Breast epithelium (tissue), 4 donors: Measurements from ENCODE around the gene CDH4. TPM values are rescaled to one million over a fixed set of nuclear protein-coding genes. Genes with fewer than 3 reads are reported as not detected.

ENCODE experiments used
- DNase-seq, 2 donors: peaks; one replicate each; pipeline ENCODE4 v3.0.0-alpha.2; 2019; ENCODE audit warnings: low spot score in 2 of 2
- H3K27ac ChIP-seq, 2 donors: fragments of 200-600 bp; sonication (generic) in 1 of 2; one replicate each; pipeline ENCODE4 v1.5.1; 2016 to 2019; ENCODE audit warnings: mild to moderate bottlenecking in 1 of 2
- H3K27me3 ChIP-seq, 2 donors: fragments of 200-600 bp; sonication (generic) in 1 of 2; one replicate each; pipeline versions ENCODE4 v1.5.1 to v1.6.0; 2017 to 2019; ENCODE audit warnings: control low read depth in 1 of 2, mild to moderate bottlenecking in 1 of 2
- H3K36me3 ChIP-seq: fragments of 200-600 bp; one replicate; pipeline ENCODE4 v1.5.1; 2019
- H3K4me1 ChIP-seq, 2 donors: fragments of 200-600 bp; sonication (generic); one replicate each; pipeline ENCODE4 v1.5.1; 2016 to 2019; ENCODE audit warnings: control low read depth in 1 of 2
- H3K4me3 ChIP-seq, 3 donors: fragments of 200-600 bp; sonication (generic); 1 replicate in 2 of 3; 2 replicates in 1 of 3; pipeline ENCODE4 v1.5.1; 2016 to 2019; ENCODE audit warnings: mild to moderate bottlenecking in 3 of 3, moderate library complexity in 2 of 3
- H3K9me3 ChIP-seq, 2 donors: fragments of 200-600 bp; sonication (generic) in 1 of 2; one replicate each; pipeline ENCODE4 v1.5.1; 2016 to 2019; ENCODE audit warnings: control low read depth in 1 of 2
- POLR2A ChIP-seq: fragments of 450-650 bp; IDR thresholded peaks from one replicate; pipeline ENCODE4 v1.6.1; 2016; ENCODE audit warnings: antibody characterized with exemption, mild to moderate bottlenecking, moderate library complexity
- POLR2AphosphoS5 ChIP-seq, 3 donors: sonication (generic); formaldehyde crosslinking; IDR thresholded peaks; one replicate each; pipeline ENCODE4 v1.6.1; 2017; ENCODE audit warnings: antibody characterized with exemption in 3 of 3
- intact Hi-C: fragments of 100-400 bp; cut with DNase I; formaldehyde crosslinking; loops from one replicate; pipeline ENCODE4 v1.15.1; 2023; ENCODE audit warnings: low total_unique reads
- total RNA-seq, 3 donors: library from RNA; depleted of rRNA; stranded (reverse); fragments of >200 nt; gene quantifications; one replicate each; pipeline ENCODE4 v1.1.0, GENCODE V29; 2016
- TF ChIP-seq, protein P1 (sequence below), 3 donors: fragments of 450-650 bp; IDR thresholded peaks; one replicate each; pipeline ENCODE4 v1.5.1; 2016 to 2017; ENCODE audit warnings: antibody characterized with exemption in 3 of 3, mild to moderate bottlenecking in 3 of 3, moderate library complexity in 3 of 3

CDH4 gene
- total RNA-seq, 3 donors from 2014 or later = under 0.01 TPM; not detected in 2

DNA sequence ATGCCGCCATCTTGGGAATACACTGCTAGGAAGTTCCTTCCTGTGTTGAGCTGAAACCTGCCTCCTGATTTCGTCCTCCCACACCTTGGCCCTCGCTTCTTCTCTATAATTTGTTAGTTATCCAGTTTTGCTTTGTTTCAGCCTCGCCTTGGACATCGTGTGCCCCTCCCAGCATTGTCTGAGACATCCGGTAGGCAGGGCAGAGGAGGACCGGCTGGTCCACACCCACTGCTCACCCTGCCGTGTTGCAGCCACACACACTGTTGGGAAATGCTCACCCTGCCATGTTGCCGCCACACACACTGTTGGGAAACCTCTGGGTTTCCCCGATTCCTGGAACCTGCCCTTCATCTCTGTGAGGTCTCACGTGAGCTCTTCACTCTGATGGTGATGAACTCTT, 105.1 kb downstream of the CDH4 start:
- H3K36me3 ChIP-seq = no peaks in the 10 kb centered on the region
- H3K9me3 ChIP-seq = no peaks in the 10 kb centered on the region
- no peak for TF ChIP-seq POLR2AphosphoS5 (IDR thresholded peaks at IDR 0.05)
- no peak for TF ChIP-seq POLR2A
- TF ChIP-seq, protein P1, sequence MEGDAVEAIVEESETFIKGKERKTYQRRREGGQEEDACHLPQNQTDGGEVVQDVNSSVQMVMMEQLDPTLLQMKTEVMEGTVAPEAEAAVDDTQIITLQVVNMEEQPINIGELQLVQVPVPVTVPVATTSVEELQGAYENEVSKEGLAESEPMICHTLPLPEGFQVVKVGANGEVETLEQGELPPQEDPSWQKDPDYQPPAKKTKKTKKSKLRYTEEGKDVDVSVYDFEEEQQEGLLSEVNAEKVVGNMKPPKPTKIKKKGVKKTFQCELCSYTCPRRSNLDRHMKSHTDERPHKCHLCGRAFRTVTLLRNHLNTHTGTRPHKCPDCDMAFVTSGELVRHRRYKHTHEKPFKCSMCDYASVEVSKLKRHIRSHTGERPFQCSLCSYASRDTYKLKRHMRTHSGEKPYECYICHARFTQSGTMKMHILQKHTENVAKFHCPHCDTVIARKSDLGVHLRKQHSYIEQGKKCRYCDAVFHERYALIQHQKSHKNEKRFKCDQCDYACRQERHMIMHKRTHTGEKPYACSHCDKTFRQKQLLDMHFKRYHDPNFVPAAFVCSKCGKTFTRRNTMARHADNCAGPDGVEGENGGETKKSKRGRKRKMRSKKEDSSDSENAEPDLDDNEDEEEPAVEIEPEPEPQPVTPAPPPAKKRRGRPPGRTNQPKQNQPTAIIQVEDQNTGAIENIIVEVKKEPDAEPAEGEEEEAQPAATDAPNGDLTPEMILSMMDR (IDR thresholded peaks at IDR 0.05) = no peak
- no peak overlapping the region for H3K4me3 ChIP-seq
- H3K27ac ChIP-seq = no peak overlapping the region
- no peaks in the 10 kb centered on the region for H3K4me1 ChIP-seq
- no peak for DNase-seq
- H3K27me3 ChIP-seq = peaks cover 0 to 30% of the 10 kb centered on the region in 2 donors
- intact Hi-C loops = no loop called here

DNA sequence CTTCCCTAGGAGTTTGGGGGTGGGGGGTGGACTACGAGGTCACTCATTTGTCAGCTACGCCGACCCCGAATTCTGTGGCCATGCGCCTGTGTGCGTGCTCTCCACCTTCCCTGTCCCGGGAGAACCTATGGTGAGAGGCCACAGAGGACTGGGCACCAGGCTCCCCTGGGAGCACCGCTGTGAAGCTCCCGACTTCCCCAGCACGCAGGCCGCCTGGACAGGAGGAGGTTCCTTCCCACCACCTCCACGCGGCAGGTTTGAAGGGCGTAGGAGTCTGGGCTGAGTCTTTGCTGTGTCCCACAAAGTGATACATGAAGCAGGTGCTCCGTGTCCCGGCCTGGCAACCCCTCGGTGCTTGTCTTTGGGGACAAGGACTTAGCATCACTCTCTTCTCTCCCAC, 107.2 kb downstream of the CDH4 start:
- H3K4me3 ChIP-seq = no peak overlapping the region
- H3K27ac ChIP-seq = no peak overlapping the region
- TF ChIP-seq POLR2AphosphoS5 (IDR thresholded peaks at IDR 0.05) = no peak
- no peak for TF ChIP-seq POLR2A
- TF ChIP-seq, protein P1 (IDR thresholded peaks at IDR 0.05) = no peak
- DNase-seq = no peak
- H3K27me3 ChIP-seq = peaks cover 0 to 22% of the 10 kb centered on the region in 2 donors
- intact Hi-C loops = no loop called here
- no peaks in the 10 kb centered on the region for H3K9me3 ChIP-seq
- H3K4me1 ChIP-seq = no peaks in the 10 kb centered on the region
- H3K36me3 ChIP-seq = no peaks in the 10 kb centered on the region

DNA sequence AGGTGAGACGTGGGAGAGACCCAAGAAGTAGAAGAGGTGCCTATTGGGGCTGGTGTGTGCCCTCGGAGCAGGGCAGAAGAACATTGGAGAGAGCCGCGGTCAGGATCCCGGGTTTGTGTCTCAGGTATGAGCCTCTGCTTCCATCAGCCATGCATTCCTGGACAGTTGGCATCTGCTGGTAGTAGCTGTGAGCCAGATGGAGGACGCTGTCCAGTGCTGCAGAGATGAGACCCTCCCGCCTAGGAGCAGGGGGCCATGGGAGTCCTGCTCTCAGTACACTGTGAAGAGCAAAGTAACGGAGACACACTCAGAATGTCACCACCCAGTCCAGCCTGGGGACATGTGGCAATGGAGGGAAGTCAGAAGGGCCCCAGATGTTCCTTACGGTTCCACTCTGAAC, 108.2 kb downstream of the CDH4 start:
- no peak for DNase-seq
- intact Hi-C loops = no loop called here

DNA sequence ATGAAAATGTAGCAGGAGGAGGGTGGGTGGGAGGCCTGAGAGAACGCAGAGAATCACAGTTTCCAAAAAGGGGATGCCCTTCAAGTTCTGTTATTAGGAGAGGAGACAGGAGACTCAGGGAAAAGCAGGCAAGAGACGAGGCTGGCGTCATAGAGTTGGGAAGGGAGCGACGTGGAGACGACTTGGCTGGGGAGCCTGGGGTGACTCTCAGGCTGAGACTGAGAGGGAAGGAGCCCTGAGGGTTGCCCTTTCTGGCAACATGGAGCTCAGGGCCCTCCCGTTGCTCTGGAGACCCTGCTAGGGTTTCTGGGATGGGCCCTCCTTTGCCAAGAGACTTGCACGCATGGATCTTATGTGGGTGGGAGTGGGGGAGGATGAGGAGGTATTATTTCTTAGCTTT, 108.9 kb downstream of the CDH4 start:
- no peak for TF ChIP-seq POLR2AphosphoS5 (IDR thresholded peaks at IDR 0.05)
- TF ChIP-seq POLR2A = no peak
- TF ChIP-seq, protein P1 (IDR thresholded peaks at IDR 0.05) = no peak
- intact Hi-C loops = no loop called here
- H3K36me3 ChIP-seq = no peaks in the 10 kb centered on the region

More for the DNA sequence above, 108.2 kb downstream of the CDH4 start:
- no peak overlapping the region for H3K27ac ChIP-seq
- no peaks in the 10 kb centered on the region for H3K36me3 ChIP-seq
- H3K4me3 ChIP-seq = no peak overlapping the region
- H3K4me1 ChIP-seq = no peaks in the 10 kb centered on the region
- peaks cover 0 to 16% of the 10 kb centered on the region in 2 donors for H3K27me3 ChIP-seq
- H3K9me3 ChIP-seq = no peaks in the 10 kb centered on the region
- TF ChIP-seq POLR2A = no peak
- TF ChIP-seq POLR2AphosphoS5 (IDR thresholded peaks at IDR 0.05) = no peak

DNA sequence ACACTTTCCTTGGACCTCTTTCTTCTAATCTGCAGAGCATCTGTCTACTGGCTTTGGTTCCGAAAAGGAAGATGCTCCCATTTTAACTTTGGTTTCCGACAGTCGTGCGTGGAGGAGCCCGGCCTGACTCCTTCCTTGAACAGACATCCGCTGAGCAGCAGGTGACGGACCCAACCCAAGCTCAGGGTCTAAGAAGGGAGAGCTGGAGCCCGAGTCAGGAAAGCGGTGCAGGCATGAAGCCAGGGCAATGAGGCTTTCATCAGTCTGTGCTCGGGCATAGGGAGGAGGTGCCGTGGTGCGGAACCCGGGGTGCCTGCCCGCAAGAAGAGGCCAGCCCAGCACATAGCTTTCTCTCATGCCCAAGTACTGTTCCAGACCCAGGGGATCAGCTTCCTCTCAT, 109.4 kb downstream of the CDH4 start:
- TF ChIP-seq, protein P1 (IDR thresholded peaks at IDR 0.05) = no peak
- TF ChIP-seq POLR2AphosphoS5 (IDR thresholded peaks at IDR 0.05) (no peak), POLR2A (no peak)
- H3K4me1 ChIP-seq = no peaks in the 10 kb centered on the region
- DNase-seq = no peak
- H3K4me3 ChIP-seq = no peak overlapping the region
- H3K27me3 ChIP-seq = peaks cover 0 to 16% of the 10 kb centered on the region in 2 donors
- no peaks in the 10 kb centered on the region for H3K9me3 ChIP-seq
- intact Hi-C loops = no loop called here
- no peak overlapping the region for H3K27ac ChIP-seq
- no peaks in the 10 kb centered on the region for H3K36me3 ChIP-seq

More for the DNA sequence above, 108.9 kb downstream of the CDH4 start:
- H3K27me3 ChIP-seq = peaks cover 0 to 16% of the 10 kb centered on the region in 2 donors
- no peaks in the 10 kb centered on the region for H3K4me1 ChIP-seq
- DNase-seq = no peak
- no peaks in the 10 kb centered on the region for H3K9me3 ChIP-seq
- H3K27ac ChIP-seq = no peak overlapping the region
- no peak overlapping the region for H3K4me3 ChIP-seq

DNA sequence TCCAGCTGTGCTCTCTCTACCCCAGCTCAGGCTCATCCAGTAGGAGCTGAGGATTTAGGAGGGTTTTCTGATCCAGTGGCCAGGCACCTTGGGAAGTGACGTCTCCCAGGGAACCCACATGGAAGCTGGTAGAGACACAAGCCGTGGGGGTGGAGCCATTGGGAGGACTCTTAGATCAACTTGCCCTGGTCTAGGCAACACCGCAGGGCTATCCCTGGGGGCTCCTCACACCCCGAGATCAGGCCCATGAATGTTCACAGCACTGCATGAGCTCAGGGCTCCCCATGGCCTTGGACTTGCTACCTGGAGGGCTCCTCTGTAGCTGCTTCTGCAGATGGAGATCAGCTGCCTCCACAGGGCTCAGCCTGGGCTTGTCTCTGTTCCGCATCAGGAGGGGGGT, 112.1 kb downstream of the CDH4 start:
- Histone ChIP-seq H3K27ac (no peak overlapping the region), H3K4me1 (no peaks in the 10 kb centered on the region), H3K4me3 (no peak overlapping the region), H3K9me3 (no peaks in the 10 kb centered on the region), H3K36me3 (no peaks in the 10 kb centered on the region), H3K27me3 (no peaks in the 10 kb centered on the region)
- TF ChIP-seq, protein P1 (IDR thresholded peaks at IDR 0.05) = no peak
- TF ChIP-seq POLR2AphosphoS5 (IDR thresholded peaks at IDR 0.05) (no peak), POLR2A (no peak)
- no peak for DNase-seq
- intact Hi-C loops = no loop called here
